ENCODE measurements around the gene EP400.

- no peak for TF ChIP-seq CTCF (IDR thresholded peaks at IDR 0.05; ENCODE audit: low read depth, low read length)
- TF ChIP-seq EZH2phosphoT487 (IDR thresholded peaks at IDR 0.05; ENCODE audit: low read depth), result no peak
Measured at GRCh38 chr12:132103542-132104308, 154.0 kb downstream of the EP400 start.

Measured in OCI-LY3 (cell line).